Measurements from ENCODE around the gene ZFP36.

ZFP36 gene

DNA sequence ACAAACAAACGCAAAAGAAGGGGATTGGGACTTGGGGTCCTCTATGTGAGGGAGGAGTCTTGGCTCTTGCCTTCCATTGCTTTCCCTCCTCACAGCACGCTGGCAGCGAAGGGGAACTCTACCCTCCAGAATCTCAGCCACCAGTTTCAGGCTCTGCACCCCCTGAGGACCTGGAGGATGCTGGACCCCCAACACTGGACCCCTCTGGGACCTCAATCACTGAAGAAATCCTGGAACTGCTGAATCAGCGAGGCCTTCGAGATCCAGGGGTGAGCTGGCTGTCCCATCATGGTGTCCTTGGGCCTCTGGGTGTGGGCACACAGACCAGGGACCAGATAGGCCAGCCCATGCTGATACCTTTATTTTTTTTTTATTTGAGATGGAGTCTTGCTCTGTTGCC, 15.4 kb downstream of the ZFP36 start:
- Mint-ChIP-seq H3K4me1 (no peaks in the 10 kb centered on the region), H3K27ac (no peak overlapping the region), H3K4me3 (no peak overlapping the region), H3K27me3 (no peaks in the 10 kb centered on the region), H3K36me3 (no peaks in the 10 kb centered on the region), H3K9me3 (no peaks in the 10 kb centered on the region)

DNA sequence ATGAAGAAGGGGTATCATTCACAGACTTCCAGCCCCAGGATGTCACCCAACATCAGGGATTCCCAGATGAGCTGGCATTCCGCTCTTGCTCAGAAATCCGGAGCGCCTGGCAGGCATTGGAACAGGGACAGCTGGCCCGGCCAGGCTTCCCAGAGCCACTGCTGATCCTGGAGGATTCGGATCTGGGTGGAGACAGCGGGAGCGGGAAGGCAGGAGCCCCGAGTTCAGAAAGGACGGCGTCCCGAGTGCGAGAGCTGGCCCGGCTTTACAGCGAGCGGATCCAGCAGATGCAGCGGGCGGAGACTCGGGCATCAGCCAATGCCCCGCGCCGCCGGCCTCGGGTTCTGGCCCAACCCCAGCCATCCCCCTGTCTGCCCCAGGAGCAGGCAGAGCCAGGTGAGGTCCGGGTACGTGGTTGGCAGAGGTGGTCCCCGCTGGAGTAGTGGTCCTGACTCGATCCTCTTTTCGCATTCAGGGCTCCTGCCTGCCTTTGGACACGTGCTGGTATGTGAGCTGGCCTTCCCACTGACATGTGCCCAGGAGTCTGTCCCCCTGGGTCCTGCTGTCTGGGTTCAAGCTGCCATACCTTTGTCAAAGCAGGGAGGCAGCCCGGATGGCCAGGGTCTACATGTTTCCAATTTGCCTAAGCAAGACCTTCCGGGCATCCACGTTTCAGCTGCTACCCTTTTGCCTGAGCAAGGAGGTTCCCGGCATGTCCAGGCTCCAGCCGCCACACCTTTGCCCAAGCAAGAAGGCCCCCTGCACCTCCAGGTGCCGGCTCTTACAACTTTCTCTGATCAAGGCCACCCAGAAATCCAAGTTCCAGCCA, 16.8 kb downstream of the ZFP36 start:
- no peaks in the 10 kb centered on the region for H3K9me3 Mint-ChIP-seq
- H3K4me1 Mint-ChIP-seq = no peaks in the 10 kb centered on the region
- H3K27ac Mint-ChIP-seq = no peak overlapping the region
- no peak overlapping the region for H3K4me3 Mint-ChIP-seq
- H3K27me3 Mint-ChIP-seq = no peaks in the 10 kb centered on the region
- H3K36me3 Mint-ChIP-seq = no peaks in the 10 kb centered on the region

DNA sequence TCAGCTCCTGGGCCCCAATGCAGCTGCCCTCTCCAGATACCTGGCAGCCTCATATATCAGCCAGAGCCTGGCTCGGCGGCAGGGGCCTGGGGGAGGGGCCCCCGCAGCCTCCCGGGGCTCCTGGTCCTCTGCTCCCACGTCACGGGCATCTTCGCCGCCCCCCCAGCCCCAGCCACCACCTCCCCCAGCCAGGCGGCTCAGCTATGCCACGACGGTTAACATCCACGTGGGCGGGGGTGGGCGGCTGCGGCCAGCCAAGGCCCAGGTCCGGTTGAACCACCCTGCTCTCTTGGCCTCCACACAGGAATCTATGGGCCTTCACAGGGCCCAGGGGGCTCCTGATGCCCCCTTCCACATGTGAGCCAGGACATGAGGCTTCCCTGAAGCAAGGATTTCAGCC, 18.3 kb downstream of the ZFP36 start:
- Mint-ChIP-seq H3K27me3 (no peaks in the 10 kb centered on the region), H3K4me1 (no peaks in the 10 kb centered on the region), H3K27ac (no peak overlapping the region)

DNA sequence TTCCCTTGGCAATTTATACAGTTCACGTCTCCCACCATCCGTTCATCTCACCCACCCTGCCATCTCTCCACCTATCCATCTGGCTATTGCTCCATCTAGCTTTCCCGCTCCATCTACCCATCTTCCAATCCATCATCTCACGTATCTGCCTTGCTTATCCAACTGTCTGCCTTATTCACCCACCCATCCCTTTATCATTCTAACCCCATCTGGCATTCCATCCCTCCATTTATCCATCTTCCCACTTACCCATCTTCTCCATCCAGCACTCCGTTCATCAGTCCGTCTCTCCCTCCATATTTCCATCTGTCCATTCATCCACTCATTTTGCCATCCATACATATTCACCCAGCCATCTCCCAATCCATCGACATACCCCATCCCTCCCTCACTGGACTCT, 19.1 kb downstream of the ZFP36 start:
- Mint-ChIP-seq H3K4me3 (no peak overlapping the region), H3K9me3 (no peaks in the 10 kb centered on the region), H3K27me3 (no peaks in the 10 kb centered on the region), H3K27ac (no peak overlapping the region), H3K36me3 (no peaks in the 10 kb centered on the region), H3K4me1 (peaks cover 2% of the 10 kb centered on the region)

More for the DNA sequence above, 18.3 kb downstream of the ZFP36 start:
- no peak overlapping the region for H3K4me3 Mint-ChIP-seq
- H3K9me3 Mint-ChIP-seq = no peaks in the 10 kb centered on the region
- H3K36me3 Mint-ChIP-seq = no peaks in the 10 kb centered on the region

DNA sequence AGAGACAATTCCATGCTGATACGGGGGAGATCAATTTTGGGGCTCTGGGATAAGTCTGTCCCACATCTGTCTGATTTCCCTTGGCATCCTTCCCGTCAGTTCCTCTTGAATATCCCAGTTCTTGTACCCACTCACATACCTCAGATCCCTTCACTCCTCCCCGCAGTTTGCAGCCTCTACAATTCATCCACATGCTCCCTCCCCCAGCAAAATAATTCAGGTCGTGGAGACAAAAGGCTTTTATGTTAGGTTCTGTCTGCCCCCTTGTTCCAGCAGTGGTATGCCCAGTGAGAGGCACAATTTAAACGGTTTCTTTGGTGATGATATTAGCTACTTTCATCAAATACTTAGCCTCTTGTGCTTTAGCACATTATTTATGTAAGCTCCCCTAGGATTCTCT, 19.5 kb downstream of the ZFP36 start:
- H3K9me3 Mint-ChIP-seq = no peaks in the 10 kb centered on the region
- H3K4me3 Mint-ChIP-seq = no peak overlapping the region
- H3K27me3 Mint-ChIP-seq = no peaks in the 10 kb centered on the region
- no peaks in the 10 kb centered on the region for H3K36me3 Mint-ChIP-seq
- no peak overlapping the region for H3K27ac Mint-ChIP-seq
- peaks cover 6% of the 10 kb centered on the region for H3K4me1 Mint-ChIP-seq

DNA sequence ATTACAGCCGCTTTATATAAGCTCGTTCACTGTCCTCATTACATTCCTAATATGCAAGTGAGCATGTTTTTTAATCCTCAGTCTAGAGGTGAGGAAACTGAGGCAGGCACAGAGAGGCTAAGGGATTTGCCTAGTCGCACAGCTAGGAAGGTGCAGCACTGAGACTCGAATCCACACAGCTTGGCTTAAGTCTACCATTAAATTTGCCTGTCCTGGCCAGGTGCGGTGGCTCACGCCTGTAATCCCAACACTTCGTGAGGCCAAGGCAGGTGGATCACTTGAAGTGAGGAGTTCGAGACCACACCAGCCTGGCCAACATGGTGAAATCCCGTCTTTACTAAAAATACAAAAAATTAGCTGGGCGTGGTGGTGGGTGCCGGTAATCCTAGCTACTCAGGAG, 21.1 kb downstream of the ZFP36 start:
- H3K4me1 Mint-ChIP-seq = peaks cover 11% of the 10 kb centered on the region
- peaks cover 3% of the 10 kb centered on the region for H3K36me3 Mint-ChIP-seq
- no peaks in the 10 kb centered on the region for H3K27me3 Mint-ChIP-seq
- H3K27ac Mint-ChIP-seq = no peak overlapping the region
- H3K4me3 Mint-ChIP-seq = no peak overlapping the region
- H3K9me3 Mint-ChIP-seq = no peaks in the 10 kb centered on the region

DNA sequence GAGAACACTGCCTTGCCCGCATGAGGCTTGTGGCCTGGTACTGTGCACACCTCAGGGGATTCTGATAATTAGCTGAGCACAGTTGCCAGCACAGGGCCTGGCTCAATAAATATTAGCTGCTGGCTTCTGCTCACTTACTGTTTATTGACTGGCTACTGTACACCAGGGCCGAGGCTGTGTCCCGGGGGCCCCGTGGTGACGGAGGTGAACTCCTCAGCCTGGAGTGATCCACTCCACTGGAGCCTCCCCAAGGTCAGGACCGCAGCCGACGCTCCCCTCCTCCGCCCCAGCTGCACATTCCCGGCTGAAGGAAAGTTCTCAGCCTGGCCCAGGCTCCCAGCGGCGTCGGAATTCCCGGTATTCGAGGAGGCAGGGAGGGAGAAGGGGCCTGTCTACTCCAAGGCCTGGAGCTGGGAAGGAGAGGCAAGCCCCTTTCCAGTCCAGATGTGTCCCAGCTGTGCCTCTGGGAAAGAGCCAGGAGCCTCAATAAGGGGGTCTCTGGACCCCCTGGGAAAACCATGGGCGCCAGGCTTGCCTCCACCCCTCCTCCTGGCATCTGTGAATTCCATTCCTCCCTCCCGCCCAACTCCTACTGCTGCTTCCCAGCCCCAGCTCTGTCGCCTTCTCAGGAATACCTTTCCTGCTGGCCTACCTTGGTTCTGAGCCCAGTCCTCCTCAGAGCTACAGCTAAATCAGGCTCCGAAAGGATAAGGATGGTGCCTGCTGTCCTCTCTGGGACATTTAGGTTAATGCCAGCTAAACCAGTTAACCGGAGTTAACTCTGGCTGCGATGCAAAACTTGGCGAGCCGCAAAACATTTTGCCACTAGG, 21.9 kb downstream of the ZFP36 start:
- no peak overlapping the region for H3K27ac Mint-ChIP-seq
- H3K4me1 Mint-ChIP-seq = peaks cover 19% of the 10 kb centered on the region
- H3K27me3 Mint-ChIP-seq = no peaks in the 10 kb centered on the region
- no peak overlapping the region for H3K4me3 Mint-ChIP-seq
- peaks cover 7% of the 10 kb centered on the region for H3K36me3 Mint-ChIP-seq
- no peaks in the 10 kb centered on the region for H3K9me3 Mint-ChIP-seq

DNA sequence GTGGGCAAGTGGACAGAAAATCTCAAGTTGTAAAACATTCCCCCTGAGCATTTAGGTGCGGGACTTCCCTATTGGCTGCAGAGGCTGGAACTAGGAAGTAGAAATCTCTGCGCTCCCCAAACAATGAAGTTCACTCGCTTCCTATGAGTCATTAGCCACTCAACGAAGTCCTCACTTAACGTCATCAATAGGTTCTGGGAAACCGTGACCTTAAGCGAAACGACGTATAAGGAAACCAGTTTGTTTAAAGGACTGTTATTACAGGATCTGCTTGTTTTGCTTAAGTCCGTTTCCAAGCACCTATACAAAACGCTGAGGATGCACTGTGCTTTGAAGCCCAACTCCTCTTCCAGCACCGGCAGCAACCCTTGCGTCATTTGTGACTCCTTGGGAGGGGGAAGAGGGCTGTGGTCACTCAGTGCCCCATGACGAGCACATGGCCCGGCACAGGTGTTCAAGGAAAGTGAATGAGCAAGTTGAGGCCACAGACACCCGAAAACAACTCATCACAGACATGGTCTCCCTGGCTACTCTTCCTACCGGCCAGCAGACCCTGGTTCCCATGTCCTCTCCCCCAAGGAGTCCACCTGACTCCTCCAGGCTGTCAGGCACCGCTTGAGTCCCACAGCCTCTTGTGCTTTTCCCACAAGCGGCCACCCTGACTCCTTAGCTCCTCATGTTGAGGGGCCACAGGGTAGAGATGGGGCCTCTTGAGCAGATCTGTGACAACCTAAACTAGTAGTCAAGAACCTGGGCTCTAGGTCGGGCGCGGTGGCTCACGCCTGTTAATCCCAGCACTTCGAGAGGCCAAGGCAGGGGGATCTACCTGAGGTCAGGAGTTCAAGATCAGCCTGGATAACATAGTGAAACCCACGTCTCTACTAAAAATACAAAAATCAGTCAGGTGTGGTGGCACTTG, 24.3 kb downstream of the ZFP36 start:
- Mint-ChIP-seq H3K36me3 (peaks cover 20% of the 10 kb centered on the region), H3K27me3 (no peaks in the 10 kb centered on the region), H3K9me3 (no peaks in the 10 kb centered on the region), H3K27ac (peak overlapping the region; percentile 41), H3K4me3 (peak overlapping the region; percentile 30), H3K4me1 (peaks cover 36% of the 10 kb centered on the region)

DNA sequence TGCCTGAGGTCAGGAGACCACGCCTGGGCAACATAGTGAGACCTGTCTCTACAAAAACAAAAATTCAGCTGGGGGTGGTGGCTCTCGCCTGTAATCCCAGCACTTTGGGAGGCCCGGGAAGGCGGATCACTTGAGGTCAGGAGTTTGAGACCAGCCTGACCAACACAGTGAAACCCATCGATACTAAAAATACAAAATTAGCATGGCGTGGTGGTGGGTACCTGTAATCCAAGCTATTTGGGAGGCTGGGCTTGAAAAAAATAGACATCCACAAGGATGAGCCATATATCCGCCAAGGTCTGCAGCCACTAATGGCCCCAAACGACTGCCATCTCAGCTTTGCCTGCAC, 26.0 kb downstream of the ZFP36 start:
- Mint-ChIP-seq H3K4me1 (peaks cover 45% of the 10 kb centered on the region), H3K36me3 (peaks cover 20% of the 10 kb centered on the region), H3K4me3 (peak overlapping the region; percentile 61)

DNA sequence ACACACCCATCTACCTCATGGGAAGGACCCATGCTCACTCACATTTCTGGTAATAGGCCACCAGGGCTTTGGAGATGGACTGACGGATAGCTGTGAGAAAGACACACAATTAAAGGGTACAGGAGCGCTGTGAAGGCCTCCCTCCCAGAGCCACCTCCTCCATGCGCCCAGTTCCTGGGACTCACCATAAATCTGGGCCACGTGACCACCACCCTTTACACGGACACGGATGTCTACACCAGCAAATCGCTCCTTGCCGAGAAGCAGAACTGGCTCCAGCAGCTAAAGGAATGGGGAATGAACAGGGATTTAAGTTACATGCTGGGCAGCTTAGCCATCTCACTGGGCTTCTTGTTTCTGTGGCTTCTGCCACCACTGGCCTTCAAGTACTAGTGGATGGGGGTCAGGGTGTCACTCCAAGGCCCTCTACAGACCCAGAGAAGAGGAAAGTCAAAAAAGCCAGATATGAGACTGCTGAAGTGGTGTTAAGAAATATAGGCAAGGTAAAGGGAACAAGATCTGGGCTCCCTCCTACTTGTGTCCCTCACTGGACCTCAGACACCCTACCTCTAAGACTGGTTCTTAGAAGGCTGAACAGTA, 26.9 kb downstream of the ZFP36 start:
- Mint-ChIP-seq H3K4me1 (peaks cover 45% of the 10 kb centered on the region), H3K27me3 (no peaks in the 10 kb centered on the region), H3K27ac (peak overlapping the region; percentile 87), H3K9me3 (no peaks in the 10 kb centered on the region), H3K36me3 (peaks cover 20% of the 10 kb centered on the region), H3K4me3 (peak overlapping the region; percentile 99)

More for the DNA sequence above, 26.0 kb downstream of the ZFP36 start:
- Mint-ChIP-seq H3K27ac (peak overlapping the region; percentile 84), H3K9me3 (no peaks in the 10 kb centered on the region), H3K27me3 (no peaks in the 10 kb centered on the region)

DNA sequence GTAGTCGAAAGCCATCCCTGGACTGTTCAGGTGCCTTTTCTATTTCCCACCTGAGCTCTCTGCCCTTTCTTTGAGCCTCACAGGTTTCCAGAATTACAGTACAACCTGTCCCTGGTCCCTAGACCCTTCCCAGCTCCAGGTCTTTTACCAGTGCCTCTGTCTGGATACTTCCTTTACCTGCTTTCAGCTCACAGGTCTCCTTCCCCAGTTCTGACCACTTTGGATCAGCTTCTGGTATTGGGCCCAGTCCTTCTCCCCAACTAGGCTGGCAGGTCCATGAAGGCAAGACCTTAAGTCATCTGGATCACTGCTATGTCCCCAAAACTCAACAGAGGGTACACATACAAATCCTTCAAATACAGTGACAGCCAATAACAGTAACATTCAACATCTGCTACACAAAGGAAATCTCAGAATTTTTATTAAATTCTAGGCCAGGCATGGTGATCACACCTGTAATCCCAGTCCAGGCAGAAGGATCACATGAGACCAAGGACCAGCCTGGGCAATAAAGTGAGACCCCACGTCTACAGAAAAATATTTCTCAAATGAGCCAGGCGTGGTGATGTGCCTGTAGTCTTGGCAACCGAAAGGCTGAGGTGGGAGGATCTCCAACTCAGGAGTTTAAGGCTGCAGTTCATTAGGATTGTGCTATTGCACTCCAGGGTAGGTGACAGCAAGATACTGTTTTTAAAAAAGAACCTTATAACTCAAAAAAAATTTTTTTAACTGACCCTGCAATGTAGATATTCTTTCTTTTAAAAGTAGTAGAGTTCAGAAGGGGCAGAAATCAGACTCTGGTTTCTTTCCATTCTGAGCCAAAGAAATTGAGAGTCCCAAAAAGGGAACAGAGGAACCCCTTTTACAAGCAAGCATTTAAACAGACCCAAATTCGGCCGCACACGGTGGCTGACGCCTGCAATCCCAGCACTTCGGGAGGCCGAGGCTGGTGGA, 27.8 kb downstream of the ZFP36 start:
- Mint-ChIP-seq H3K4me3 (peak overlapping the region; percentile 99), H3K27me3 (no peaks in the 10 kb centered on the region), H3K9me3 (no peaks in the 10 kb centered on the region), H3K27ac (peak overlapping the region; percentile 82), H3K4me1 (peaks cover 45% of the 10 kb centered on the region), H3K36me3 (peaks cover 20% of the 10 kb centered on the region)

DNA sequence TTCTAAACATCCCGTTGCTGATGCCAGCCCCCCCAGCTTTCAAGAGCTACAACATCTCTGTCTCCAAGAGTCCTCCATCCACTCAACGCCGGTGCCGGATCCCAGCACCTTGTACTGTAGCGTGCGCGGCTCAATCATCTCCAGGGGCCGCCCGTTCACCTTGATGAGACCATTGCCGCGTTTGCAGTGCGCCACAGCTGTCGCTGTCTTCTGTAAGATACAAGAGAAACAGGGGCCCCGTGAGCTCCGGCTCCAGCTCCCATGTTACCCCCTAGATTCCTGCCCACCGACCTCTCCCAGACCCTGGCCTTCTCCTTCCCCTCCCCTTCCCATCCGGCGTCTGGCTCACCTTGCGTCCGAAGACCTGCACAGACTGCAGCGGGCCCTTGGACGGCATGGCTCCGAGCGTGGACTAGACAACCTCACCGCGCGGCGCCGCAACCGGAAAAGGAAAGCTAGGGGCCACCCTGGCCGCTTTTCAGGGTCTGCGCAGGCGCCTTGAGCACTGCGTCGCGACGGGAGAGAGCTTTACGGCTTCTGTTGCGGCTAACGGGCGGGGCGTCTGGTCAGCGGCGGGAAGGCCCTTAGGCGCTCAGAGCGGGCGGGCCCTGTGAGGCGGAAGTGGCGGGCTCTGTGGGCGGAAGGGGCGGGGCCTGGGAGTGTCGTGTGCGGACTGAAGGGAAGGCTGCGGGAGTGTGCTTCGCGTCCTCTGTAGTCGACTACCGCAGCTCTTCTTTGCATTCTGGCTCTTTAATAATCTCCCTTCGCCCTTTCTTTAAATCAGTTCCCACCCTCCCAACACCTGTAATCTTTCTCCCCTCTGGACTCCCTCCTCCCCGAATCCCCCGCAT, 29.1 kb downstream of the ZFP36 start, which contains the start of gene RPS16:
RPS16 (minus strand) TSS at position 451 of the 851 bp plus-strand sequence; CDS start at position 397, 54 bp downstream.
- no peaks in the 10 kb centered on the region for H3K27me3 Mint-ChIP-seq
- H3K4me3 Mint-ChIP-seq = peak within 1 kb of the TSS; percentile 99
- no peaks in the 10 kb centered on the region for H3K9me3 Mint-ChIP-seq
- peak within 1 kb of the TSS; percentile 100 for H3K27ac Mint-ChIP-seq
- peaks cover 20% of the 10 kb centered on the region for H3K36me3 Mint-ChIP-seq
- peaks cover 44% of the 10 kb centered on the region for H3K4me1 Mint-ChIP-seq

DNA sequence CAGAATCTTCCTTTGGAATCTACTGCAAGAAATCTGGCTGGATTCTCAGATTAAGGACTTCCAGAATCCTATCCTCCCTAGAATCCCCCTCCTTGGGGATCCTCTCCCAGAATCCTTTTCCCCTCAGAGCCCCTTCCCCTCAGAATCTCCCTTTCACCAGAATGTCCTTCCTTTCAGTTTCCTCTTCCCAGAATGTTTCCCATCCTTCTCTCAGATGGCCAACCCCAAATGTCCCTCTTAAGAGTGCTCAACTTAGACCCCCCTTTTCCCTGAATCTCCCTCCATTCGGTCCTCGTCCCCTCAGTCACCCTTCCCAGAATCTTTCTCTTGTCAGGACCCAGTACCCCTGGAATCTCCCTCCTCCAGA, 29.7 kb downstream of the ZFP36 start:
- Mint-ChIP-seq H3K9me3 (no peaks in the 10 kb centered on the region), H3K4me1 (peaks cover 38% of the 10 kb centered on the region), H3K27me3 (no peaks in the 10 kb centered on the region), H3K36me3 (peaks cover 20% of the 10 kb centered on the region), H3K4me3 (peak overlapping the region; percentile 99), H3K27ac (peak overlapping the region; percentile 100)
